H7 (cell line): Measurements from ENCODE around the gene SLC35F3. TPM values are rescaled to one million over a fixed set of nuclear protein-coding genes. Genes with fewer than 3 reads are reported as not detected.

ENCODE experiments used
- DNase-seq: peaks from one replicate; pipeline ENCODE4 v3.0.0; 2012
- H3K27me3 ChIP-seq: 2 replicates; pipeline ENCODE4 v1.6.0; 2011; ENCODE audit warnings: mild to moderate bottlenecking, low read length; ENCODE audit not compliant: control insufficient read depth, insufficient read depth
- H3K36me3 ChIP-seq: replicated peaks from 2 replicates; pipeline ENCODE4 v1.5.1; 2011; ENCODE audit warnings: low read length; ENCODE audit not compliant: control insufficient read depth, insufficient read depth
- H3K4me3 ChIP-seq: 2 replicates; pipeline ENCODE4 v1.5.1; 2011; ENCODE audit warnings: low read depth, mild to moderate bottlenecking, control low read depth, low read length, moderate library complexity; ENCODE audit not compliant: insufficient read depth
- total RNA-seq: library from RNA; depleted of rRNA; stranded (reverse); fragments of >200 nt; shearing (Covaris generic); gene quantifications from 2 replicates; pipeline ENCODE4 v1.2.3, GENCODE V29; 2014

SLC35F3 gene
- total RNA-seq, 1 experiment from 2014 or later: 7.2 TPM

- DNase-seq: no peak
- Histone ChIP-seq H3K27me3 (no peaks in the 10 kb centered on the region; the same call in 1 of the 2 replicates), H3K4me3 (no peak overlapping the region), H3K36me3 (no peaks in the 10 kb centered on the region)
Measured at GRCh38 chr1:233972563-233972950, 68.1 kb downstream of the SLC35F3 start.

DNA sequence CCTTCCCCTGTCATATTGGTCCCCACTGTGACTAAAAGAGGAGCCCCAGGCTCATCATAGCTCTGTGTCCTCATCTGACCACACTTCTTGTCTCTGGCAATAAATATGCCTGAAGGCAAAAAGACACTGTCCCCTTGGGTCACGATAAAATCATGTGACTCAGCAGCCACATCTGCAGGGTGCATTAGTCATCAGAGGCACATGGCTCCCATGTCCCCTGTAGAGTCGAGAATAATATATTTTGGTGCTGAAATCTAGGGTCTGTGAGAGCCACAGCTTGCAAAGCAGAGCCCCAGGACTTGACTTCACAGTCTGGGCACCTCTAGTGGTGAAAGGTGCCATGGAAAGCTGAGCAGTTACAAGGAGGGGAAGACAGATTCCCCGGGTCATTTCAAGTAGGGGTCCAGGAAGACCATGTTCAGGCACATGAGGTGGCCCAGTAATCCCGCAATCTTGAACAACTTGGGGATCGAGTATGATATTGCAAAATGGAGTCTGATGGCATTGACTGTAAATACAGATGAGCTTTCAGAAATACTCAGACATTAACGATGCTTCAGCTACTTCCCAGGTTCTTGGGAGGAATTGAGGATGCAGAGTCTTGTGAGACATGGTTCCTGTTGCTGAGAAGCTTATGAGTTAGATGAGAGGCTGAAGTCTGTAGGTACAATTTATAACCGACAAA is 68.6 kb downstream of the SLC35F3 start:
- peak; percentile 55 for DNase-seq
- Histone ChIP-seq H3K36me3 (no peaks in the 10 kb centered on the region), H3K4me3 (no peak overlapping the region), H3K27me3 (no peaks in the 10 kb centered on the region; the same call in 1 of the 2 replicates)

- Histone ChIP-seq H3K36me3 (no peaks in the 10 kb centered on the region), H3K27me3 (no peaks in the 10 kb centered on the region; the same call in 1 of the 2 replicates), H3K4me3 (no peak overlapping the region)
- DNase-seq: no peak
Measured at GRCh38 chr1:233975486-233975885, 71.0 kb downstream of the SLC35F3 start.

DNA sequence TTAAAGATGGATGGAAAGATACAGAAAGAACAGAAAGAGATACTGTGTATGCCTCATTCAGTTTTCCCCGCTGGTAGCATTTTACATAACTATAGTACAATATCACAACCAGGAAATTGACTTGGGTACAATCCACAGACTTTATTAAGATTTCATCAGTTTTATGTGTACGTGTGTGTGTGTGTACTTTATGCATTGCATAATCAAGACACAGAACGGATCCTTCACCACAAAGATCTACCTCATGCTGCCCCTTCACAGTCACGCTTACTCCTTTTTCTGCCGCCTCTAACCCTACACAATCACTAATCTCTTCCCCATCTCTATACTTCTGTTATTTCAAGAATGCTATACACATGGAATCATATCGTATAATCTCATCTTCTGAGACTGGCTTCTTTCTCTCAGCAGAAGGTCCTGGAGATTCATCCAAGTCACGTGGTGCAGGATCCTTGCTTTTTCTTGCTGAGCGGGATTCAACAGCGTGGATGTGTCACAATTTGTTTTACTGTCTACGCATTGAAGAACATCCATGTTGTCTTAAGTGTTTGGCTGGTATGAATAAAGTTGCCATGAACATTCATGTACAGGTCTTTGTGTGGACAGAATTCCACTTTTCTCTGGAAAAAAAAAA is 76.7 kb downstream of the SLC35F3 start:
- no peak for DNase-seq
- no peaks in the 10 kb centered on the region for H3K36me3 ChIP-seq
- H3K4me3 ChIP-seq: no peak overlapping the region

DNA sequence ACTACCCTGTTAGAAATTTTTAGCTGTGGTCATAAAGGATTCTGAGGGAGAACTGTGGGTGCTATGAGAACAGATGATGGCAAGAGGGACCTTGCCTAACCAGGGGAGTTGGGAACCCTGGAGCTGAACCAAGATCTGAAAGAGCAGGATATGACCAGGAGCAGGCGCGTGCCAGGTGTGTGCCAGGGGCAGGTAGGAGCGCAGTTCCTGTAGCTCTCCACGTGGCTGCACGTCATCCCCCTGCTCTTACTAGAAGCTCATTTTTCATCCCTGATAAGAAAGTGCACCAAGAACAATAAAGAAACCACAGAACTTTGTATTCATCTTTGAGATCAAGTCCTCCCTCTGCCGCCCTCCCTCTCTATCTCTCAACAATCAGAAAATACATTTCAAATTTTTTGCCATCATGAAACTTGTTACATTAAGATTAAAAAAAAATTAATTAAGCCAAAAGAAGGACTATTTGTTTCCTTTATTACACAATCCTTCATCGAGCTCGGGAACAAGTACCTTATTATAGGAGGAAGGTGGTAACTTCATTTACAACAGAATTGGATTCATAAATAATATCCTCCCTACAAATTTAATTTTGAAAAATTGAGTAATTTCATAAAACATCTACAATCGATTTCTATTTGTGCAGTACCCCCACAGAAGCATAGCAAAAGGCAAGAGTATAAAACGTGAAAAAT is 78.5 kb downstream of the SLC35F3 start:
- Histone ChIP-seq H3K4me3 (no peak overlapping the region), H3K36me3 (no peaks in the 10 kb centered on the region), H3K27me3 (no peaks in the 10 kb centered on the region)
- no peak for DNase-seq

More for the DNA sequence above, 76.7 kb downstream of the SLC35F3 start:
- H3K27me3 ChIP-seq: no peaks in the 10 kb centered on the region; the same call in 1 of the 2 replicates

- DNase-seq: no peak
- Histone ChIP-seq H3K27me3 (no peaks in the 10 kb centered on the region), H3K4me3 (no peak overlapping the region), H3K36me3 (no peaks in the 10 kb centered on the region)
Measured at GRCh38 chr1:233983811-233984210, 79.3 kb downstream of the SLC35F3 start.

DNA sequence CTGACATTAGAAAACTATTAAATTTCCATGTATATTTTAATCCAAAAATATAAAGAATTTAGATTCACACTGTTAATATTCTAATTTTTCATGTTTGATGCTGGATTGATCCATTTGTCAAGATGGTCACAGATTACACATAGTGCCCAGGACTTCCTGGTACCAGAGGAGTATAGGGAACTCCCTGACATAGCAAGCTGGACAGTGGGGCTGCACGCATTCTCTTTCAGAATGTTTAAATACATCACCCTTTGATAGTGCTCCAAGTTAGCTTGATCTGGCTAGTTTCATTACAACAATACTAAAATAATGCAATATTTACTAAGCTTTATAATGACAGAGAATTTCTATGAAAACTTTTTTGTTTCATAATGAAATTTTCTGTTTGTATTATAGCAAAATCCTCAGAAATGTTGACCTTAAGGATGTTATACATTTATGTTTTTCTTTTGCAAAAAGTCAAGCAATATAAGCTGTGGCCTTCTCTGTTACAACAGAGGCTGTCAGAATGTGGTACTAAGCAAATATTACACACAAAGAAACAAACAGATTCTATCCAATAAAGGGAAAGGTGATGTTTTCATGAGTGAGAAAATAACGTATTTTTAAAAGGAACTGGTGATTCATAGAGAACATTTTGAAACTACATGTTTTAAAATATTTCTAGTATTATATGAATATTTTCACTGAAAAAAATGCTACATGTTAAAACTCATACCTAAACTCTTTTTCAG is 84.7 kb downstream of the SLC35F3 start:
- Histone ChIP-seq H3K36me3 (no peaks in the 10 kb centered on the region), H3K27me3 (no peaks in the 10 kb centered on the region), H3K4me3 (no peak overlapping the region)
- no peak for DNase-seq

- no peaks in the 10 kb centered on the region for H3K36me3 ChIP-seq
- no peaks in the 10 kb centered on the region for H3K27me3 ChIP-seq
- no peak for DNase-seq
- no peak overlapping the region for H3K4me3 ChIP-seq
Measured at GRCh38 chr1:233990486-233990885, 86.0 kb downstream of the SLC35F3 start.

DNA sequence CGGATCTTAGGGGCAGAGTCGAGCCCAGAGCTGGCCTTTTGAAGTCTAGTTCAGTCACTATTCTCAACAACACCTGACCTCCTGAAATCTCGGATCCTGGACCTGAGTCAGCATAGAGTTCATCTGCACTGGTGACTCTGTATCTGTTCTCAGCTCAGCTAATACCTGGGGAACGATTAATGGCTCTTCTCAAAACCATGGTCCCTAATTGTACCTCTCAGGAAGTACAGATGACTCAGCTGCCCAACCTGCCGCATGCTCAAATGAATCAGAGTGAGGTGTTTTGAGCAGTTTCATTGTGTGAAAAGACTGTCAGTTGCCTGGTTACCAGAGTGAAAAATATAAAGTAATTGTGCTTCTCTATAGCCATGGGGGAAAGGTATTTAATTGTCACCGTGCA is 89.2 kb downstream of the SLC35F3 start:
- H3K36me3 ChIP-seq: no peaks in the 10 kb centered on the region
- no peaks in the 10 kb centered on the region for H3K27me3 ChIP-seq
- DNase-seq: no peak
- no peak overlapping the region for H3K4me3 ChIP-seq

- no peaks in the 10 kb centered on the region for H3K27me3 ChIP-seq
- DNase-seq: no peak
- H3K4me3 ChIP-seq: no peak overlapping the region
- H3K36me3 ChIP-seq: no peaks in the 10 kb centered on the region
Measured at GRCh38 chr1:233994112-233994511, 89.6 kb downstream of the SLC35F3 start.

GRCh38 chr1:233998456-233998855 is 94.0 kb downstream of the SLC35F3 start:
- no peaks in the 10 kb centered on the region for H3K36me3 ChIP-seq
- H3K27me3 ChIP-seq: no peaks in the 10 kb centered on the region
- no peak for DNase-seq
- H3K4me3 ChIP-seq: no peak overlapping the region

GRCh38 chr1:233998891-233999290 is 94.4 kb downstream of the SLC35F3 start:
- no peak overlapping the region for H3K4me3 ChIP-seq
- DNase-seq: no peak
- no peaks in the 10 kb centered on the region for H3K27me3 ChIP-seq
- H3K36me3 ChIP-seq: no peaks in the 10 kb centered on the region

DNA sequence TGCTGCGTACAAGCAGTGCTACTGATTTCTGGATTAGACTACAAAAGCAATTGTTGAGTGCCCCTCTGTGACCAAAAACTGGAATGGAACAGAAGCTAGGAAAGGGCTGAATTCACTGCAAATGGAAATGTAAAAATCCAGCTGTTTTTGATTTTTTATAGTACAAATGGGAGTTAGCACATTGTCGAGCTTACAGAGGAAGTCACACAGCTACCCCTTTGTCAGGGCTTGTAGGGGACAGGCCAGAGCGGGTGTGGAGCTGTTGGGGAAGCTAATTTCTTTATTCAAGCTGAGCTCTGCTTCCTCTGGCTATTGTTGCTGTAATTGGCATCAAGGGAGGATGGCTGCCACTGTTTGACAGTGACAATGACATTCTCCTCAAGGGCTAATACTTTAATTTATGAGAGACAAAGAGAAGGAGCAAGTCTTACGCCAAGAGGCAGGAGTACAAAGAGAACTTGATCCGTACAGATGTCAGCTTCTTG is 96.1 kb downstream of the SLC35F3 start:
- no peak overlapping the region for H3K4me3 ChIP-seq
- no peak for DNase-seq
- no peaks in the 10 kb centered on the region for H3K27me3 ChIP-seq
- H3K36me3 ChIP-seq: no peaks in the 10 kb centered on the region

DNA sequence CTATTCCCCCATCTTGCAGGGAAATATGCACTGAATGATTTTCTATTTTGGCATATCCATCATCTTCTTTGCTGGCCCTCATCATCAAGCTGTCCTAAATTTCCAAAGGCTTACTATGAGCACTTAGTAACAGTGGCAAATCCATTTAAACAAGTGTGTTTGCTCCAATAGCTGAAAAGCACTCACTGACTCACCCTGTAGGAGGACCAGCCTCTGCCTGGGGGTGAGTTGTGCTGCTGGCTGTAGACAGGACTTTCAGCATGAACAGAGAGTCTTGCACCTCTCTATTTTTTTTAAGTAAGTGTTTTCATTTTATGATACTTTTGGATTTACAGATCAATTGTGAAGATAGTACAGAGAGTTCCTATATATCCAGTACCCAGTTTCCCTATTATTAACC is 97.3 kb downstream of the SLC35F3 start:
- Histone ChIP-seq H3K36me3 (no peaks in the 10 kb centered on the region), H3K4me3 (no peak overlapping the region), H3K27me3 (no peaks in the 10 kb centered on the region)
- DNase-seq: no peak
